HG02973 (cell line): Measurements from ENCODE around the gene CLEC11A.
"Not testable (repeated sequence)": the region's sequence is repeated elsewhere in the genome, so short reads cannot be mapped to it uniquely, and the experiment has no call there.

Experiments
- ATAC-seq: cut with Tn5 transposase; IDR thresholded peaks from one replicate; pipeline ENCODE4 v1.9.1; 2021; ENCODE audit warnings: moderate library complexity; ENCODE audit not compliant: unreplicated experiment

Gene CLEC11A

DNA sequence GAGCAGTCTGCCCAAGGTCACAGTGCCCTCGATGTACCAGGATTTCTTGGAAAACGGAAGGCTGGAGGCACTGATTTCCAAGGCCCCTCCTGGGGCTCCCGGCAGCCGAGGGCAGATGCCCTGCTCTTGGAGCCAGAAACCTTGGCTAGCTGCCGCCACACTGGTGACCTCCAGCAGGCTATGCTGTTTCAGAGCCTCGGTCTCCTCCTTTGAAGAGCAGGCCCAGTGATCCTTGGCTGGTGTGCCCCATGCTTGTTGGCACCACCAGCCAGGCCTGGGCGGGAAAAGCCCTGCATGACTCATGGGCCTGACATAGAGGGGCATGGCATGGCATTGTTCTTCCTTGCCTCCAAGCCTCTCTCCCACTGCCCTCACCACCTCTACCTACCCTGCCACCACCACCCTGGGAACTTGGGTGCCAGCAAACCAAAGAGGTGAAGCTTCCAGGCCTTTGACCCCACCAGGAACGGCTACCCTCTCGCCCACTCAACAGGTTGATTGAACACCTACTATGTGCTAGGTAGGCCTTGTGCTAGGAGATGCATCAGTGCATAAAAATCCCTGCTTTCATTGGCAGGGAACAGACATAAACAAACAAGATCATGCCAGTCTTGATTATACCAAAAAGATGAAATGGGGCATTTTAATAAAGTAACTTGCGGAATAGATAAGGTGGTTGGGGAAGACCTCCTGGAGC, 1.6 kb upstream of the CLEC11A start:
- no peak for ATAC-seq

- ATAC-seq: no peak
Measured at GRCh38 chr19:50722201-50723013, 757 bp upstream of the CLEC11A start.

GRCh38 chr19:50723735-50724521, 764 bp downstream of the CLEC11A start:
- ATAC-seq: no peak

- ATAC-seq: peak; percentile 67
Measured at GRCh38 chr19:50724522-50725217, 1.5 kb downstream of the CLEC11A start.

DNA sequence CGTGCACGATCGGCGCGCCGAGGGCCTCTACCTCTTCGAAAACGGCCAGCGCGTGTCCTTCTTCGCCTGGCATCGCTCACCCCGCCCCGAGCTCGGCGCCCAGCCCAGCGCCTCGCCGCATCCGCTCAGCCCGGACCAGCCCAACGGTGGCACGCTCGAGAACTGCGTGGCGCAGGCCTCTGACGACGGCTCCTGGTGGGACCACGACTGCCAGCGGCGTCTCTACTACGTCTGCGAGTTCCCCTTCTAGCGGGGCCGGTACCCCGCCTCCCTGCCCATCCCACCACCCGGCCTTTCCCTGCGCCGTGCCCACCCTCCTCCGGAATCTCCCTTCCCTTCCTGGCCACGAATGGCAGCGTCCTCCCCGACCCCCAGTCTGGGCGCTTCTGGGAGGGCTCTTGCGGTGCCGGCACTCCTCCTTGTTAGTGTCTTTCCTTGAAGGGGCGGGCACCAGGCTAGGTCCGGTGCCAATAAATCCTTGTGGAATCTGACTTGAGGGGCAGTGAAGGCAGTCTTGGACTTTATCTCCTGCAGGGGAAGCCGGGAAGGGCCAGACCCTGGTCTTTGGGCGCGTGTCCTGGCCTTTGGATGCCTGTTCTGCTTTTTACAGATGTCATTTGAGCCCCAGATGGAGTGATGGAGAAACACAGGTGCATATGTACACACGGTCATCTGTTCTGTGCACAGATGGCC, 2.2 kb downstream of the CLEC11A start:
- ATAC-seq: peak; percentile 24

GRCh38 chr19:50725911-50726230, 2.7 kb downstream of the CLEC11A start:
- no peak for ATAC-seq

- ATAC-seq: no peak
Measured at GRCh38 chr19:50728084-50728737, 5.0 kb downstream of the CLEC11A start.

DNA sequence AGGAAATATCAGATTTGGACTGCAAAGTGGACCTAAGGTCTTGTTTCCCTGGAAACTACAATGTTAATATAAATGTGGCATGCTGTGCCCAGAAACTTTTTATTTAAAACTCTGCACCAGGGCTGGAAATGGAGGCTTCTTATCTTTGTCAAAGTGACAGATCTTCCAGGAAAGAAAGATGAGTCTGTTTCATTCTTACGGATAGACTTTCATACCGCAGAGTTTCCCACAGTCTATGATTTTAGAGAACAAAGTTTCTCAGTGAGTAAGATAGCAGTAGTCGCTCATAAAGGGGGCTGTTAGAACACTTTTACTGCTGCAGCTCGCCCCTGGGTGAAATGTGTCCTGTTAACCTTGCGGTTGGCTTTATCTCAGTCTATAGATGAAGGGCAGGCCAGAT, 6.7 kb downstream of the CLEC11A start:
- ATAC-seq: no peak

DNA sequence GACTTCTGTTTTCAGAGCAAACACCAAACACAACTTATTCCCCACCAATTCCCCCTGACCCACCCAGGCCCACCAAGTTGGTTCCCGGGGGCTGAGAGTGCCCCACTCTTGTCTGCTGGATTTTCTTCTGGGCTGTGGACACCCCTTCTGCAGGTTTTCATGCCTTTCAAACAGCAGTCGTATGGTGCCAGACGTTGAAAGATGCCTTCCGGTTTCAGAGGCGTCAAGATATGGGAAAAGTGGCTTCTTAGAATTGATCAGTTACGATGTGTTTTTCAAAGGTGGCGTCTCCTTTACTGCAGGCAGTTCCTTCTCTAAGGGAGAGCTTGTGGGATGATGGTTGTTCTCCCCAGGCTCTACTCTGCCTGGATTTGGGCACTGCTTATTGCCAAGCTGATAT, 12.7 kb downstream of the CLEC11A start:
- no peak for ATAC-seq

- ATAC-seq: no peak
Measured at GRCh38 chr19:50736338-50736737, 13.2 kb downstream of the CLEC11A start.

DNA sequence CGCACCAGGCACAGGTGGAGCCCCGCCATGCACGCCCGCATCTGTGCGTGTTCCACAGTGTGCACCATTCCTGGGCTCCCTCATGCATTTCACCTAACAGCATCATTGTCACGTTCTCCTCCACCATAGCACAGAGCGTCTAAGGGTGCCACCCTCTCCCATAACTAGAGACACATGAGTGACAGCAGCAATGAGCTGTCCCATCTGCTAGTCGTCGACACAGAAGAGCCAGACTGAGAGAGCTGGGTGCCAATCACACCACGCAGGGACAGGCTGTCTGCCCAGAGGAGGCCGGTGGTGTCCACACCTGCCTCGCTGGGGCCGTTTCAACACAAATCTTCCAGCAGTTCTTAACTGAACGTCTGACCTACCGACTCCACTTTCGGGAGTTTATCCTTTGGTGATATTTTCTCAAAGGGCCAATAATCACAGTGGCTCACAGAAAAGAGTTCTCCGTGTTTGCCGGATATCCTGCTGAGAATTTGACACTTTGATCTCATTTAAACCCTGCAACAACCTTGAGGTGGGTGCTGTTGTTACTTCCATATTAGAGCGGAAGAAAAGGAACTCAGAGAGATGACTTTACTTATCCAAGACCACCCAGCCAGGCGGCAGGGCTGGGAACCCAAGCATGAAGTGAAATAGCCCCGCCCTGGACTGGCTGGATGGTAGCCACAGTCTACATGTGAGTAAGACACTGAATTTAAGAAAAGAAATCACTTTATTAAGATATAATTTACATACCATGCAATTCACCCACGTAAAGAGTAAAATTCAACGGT, 16.2 kb downstream of the CLEC11A start:
- ATAC-seq: no peak

GRCh38 chr19:50739914-50740426, 16.8 kb downstream of the CLEC11A start:
- no peak for ATAC-seq

DNA sequence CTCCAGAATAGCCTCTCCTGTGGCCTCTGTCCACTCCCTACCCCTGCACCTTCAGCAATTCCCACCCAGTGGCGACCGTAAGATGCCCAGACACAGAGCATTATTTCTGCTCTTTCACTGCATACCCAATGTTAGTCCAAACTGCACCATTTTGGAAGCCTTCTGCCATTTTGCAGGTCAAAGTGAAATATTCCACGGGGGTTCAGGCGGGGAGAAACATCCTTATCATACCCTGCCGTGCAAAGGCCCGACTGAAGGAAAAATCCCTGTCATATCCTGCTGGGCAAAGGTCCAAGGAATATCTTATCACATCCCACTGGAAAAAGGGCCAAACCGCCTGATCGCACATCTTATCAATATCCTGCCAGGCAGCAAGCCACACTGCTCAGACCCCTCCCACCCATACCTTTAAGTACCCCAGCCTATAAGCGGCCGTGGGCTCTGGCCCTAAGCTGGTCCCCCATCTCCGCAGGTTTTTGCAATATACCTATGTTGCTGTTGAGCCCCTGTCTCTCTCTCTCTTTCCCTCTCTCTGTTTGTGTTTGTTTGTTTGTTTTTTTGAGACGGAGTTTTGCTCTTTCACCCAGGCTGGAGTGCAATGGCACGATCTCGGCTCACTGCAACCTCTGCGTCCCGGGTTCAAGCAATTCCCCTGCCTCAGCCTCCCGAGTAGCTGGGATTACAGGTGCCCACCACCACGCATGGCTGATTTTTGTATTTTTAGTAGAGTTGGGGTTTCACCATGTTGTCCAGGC, 18.2 kb downstream of the CLEC11A start:
- no peak for ATAC-seq

DNA sequence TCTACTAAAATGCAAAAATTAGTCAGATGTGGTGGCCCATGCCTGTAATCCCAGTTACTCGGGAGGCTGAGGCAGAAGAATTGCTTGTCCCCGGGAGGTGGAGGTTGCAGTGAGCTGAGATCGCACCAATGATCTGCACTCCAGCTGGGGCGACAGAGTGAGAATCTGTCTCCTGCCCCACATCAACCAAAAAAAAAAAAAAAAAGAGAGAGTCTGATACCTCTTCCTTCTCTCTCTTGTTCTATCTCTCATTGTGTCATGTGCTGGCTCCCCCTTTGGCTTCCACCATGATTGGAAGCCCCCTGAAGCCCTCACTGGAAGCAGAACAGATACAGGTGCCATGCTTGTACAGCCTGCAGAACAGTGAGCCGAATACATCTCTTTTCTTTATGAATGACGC, 20.4 kb downstream of the CLEC11A start:
- ATAC-seq: no peak

GRCh38 chr19:50745221-50745620, 22.1 kb downstream of the CLEC11A start:
- ATAC-seq: no peak

- ATAC-seq: not testable (repeated sequence)
Measured at GRCh38 chr19:50747141-50747540, 24.0 kb downstream of the CLEC11A start.

GRCh38 chr19:50749490-50749889, 26.3 kb downstream of the CLEC11A start:
- no peak for ATAC-seq

DNA sequence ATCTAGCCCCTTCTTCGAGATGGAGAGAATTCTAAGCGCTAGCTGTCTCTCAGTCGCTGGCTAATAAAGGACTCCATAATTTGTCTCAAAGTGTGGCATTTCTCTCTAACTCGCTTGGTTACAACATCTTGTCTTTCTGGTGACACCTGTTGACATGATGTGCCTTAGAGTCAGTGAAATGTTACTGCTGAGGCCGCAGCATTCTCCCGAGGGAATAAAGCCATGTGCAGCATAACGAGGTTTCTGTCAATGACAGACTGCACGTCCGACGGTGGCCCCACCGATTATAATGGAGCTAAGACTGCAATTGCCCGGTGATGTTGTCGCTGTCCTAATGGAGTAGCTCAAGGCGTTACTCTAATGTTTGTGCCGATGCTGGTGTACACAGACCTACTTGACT, 26.8 kb downstream of the CLEC11A start:
- no peak for ATAC-seq
